ENCODE measurements around the gene ZFAND3. TPM values are rescaled to one million over a fixed set of nuclear protein-coding genes. Genes with fewer than 3 reads are reported as not detected.

ZFAND3 gene
- total and polyA plus RNA-seq, 2 experiments from 2014 or later, result 16.9 to 28.2 TPM

DNA sequence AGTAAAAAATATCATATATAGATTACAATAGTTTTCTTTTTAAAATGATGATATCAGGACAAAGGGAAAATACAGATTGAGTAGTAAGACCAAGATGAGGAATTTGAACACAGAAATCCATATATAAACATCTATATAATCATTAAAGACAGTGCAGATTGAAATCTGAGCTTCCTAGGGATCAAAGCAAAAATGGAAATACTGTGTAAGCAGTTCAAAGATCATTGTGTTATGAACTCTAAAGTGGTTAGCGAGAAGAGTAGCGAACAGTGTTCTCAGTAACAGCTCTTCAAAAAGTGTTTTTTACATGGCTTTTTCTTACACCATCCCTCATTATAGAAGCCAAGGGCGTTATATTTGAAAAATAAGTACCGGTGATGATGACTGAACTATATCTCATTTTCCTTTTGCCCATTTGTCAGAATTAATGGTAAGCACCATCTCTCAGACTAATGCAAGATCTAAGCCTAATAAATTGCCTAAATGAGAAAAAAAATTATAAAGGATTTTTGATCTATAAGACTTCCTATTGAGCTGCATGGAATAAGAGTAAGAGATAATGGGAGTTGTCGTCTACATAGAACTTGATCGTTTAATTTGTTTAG lies 226.3 kb downstream of the ZFAND3 start (continued):
- TF ChIP-seq ZNF114 (CRISPR knock-in tag; IDR thresholded peaks at IDR 0.05) (no peak), ZNF331 (CRISPR knock-in tag; IDR thresholded peaks at IDR 0.05; ENCODE audit: low read depth) (no peak), STAT1 (IDR thresholded peaks at IDR 0.05; ENCODE audit: unreplicated experiment) (no peak)

GRCh38 chr6:38047562-38047961 lies 228.0 kb downstream of the ZFAND3 start:
- peaks cover 5% of the 10 kb centered on the region for H3K36me3 Mint-ChIP-seq (ENCODE audit: low read depth)
- no peak overlapping the region for H3K4me3 Mint-ChIP-seq
- peaks cover 7% of the 10 kb centered on the region for H3K27me3 Mint-ChIP-seq (ENCODE audit: insufficient read depth, low read depth, poor library complexity)
- ATAC-seq (no peak), DNase-seq (ENCODE audit: low spot score) (no peak)
- H3K4me1 ChIP-seq (ENCODE audit: insufficient read depth), result peaks cover 13% of the 10 kb centered on the region
- no peak overlapping the region for H3K27ac ChIP-seq (ENCODE audit: low read depth)
- H3K9me3 Mint-ChIP-seq, result no peaks in the 10 kb centered on the region; the same call in 2 of the 3 replicates
- H3K36me3 ChIP-seq (ENCODE audit: insufficient read depth), result no peaks in the 10 kb centered on the region
- H3K4me2 ChIP-seq, result no peak overlapping the region
- no peak overlapping the region for H2AFZ ChIP-seq
- H3K4me1 Mint-ChIP-seq, result peaks cover 14% of the 10 kb centered on the region; the same call in 2 of the 3 replicates
- H4K20me1 ChIP-seq (replicated peaks; ENCODE audit: insufficient read depth), result no peaks in the 10 kb centered on the region
- no peaks in the 10 kb centered on the region for H3K9me2 ChIP-seq (ENCODE audit: insufficient read depth)
- TF ChIP-seq, protein P1, sequence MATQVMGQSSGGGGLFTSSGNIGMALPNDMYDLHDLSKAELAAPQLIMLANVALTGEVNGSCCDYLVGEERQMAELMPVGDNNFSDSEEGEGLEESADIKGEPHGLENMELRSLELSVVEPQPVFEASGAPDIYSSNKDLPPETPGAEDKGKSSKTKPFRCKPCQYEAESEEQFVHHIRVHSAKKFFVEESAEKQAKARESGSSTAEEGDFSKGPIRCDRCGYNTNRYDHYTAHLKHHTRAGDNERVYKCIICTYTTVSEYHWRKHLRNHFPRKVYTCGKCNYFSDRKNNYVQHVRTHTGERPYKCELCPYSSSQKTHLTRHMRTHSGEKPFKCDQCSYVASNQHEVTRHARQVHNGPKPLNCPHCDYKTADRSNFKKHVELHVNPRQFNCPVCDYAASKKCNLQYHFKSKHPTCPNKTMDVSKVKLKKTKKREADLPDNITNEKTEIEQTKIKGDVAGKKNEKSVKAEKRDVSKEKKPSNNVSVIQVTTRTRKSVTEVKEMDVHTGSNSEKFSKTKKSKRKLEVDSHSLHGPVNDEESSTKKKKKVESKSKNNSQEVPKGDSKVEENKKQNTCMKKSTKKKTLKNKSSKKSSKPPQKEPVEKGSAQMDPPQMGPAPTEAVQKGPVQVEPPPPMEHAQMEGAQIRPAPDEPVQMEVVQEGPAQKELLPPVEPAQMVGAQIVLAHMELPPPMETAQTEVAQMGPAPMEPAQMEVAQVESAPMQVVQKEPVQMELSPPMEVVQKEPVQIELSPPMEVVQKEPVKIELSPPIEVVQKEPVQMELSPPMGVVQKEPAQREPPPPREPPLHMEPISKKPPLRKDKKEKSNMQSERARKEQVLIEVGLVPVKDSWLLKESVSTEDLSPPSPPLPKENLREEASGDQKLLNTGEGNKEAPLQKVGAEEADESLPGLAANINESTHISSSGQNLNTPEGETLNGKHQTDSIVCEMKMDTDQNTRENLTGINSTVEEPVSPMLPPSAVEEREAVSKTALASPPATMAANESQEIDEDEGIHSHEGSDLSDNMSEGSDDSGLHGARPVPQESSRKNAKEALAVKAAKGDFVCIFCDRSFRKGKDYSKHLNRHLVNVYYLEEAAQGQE (IDR thresholded peaks at IDR 0.05; ENCODE audit: unreplicated experiment), result no peak
- no peak for TF ChIP-seq ZNF114 (CRISPR knock-in tag; IDR thresholded peaks at IDR 0.05)
- TF ChIP-seq NANOG (IDR thresholded peaks at IDR 0.05; ENCODE audit: borderline replicate concordance), result no peak
- TF ChIP-seq, protein P2, sequence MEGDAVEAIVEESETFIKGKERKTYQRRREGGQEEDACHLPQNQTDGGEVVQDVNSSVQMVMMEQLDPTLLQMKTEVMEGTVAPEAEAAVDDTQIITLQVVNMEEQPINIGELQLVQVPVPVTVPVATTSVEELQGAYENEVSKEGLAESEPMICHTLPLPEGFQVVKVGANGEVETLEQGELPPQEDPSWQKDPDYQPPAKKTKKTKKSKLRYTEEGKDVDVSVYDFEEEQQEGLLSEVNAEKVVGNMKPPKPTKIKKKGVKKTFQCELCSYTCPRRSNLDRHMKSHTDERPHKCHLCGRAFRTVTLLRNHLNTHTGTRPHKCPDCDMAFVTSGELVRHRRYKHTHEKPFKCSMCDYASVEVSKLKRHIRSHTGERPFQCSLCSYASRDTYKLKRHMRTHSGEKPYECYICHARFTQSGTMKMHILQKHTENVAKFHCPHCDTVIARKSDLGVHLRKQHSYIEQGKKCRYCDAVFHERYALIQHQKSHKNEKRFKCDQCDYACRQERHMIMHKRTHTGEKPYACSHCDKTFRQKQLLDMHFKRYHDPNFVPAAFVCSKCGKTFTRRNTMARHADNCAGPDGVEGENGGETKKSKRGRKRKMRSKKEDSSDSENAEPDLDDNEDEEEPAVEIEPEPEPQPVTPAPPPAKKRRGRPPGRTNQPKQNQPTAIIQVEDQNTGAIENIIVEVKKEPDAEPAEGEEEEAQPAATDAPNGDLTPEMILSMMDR (conservative IDR thresholded peaks at IDR 0.05; ENCODE audit: low read depth in 2 of 2), result no peak
- TF ChIP-seq EZH2 (IDR thresholded peaks at IDR 0.05; ENCODE audit: low read depth, unreplicated experiment), result no peak
- TF ChIP-seq STAT1 (IDR thresholded peaks at IDR 0.05; ENCODE audit: unreplicated experiment), result no peak
- no peak for TF ChIP-seq POLR2AphosphoS5 (IDR thresholded peaks at IDR 0.05; ENCODE audit: low read depth)
- no peak for TF ChIP-seq ZNF331 (CRISPR knock-in tag; IDR thresholded peaks at IDR 0.05; ENCODE audit: low read depth)
- no peak for TF ChIP-seq ZNF462 (CRISPR knock-in tag; IDR thresholded peaks at IDR 0.05)
- H3F3A ChIP-seq (replicated peaks; ENCODE audit: low read depth), result no peaks in the 10 kb centered on the region
- H3K79me2 ChIP-seq (replicated peaks; ENCODE audit: insufficient read depth), result peaks cover 8% of the 10 kb centered on the region; the same call in 1 of the 2 replicates
- no peak overlapping the region for H3K27ac Mint-ChIP-seq
- H3K4me3 ChIP-seq, result no peak overlapping the region
- no peaks in the 10 kb centered on the region for H3K27me3 ChIP-seq (ENCODE audit: insufficient read depth)

All from GM23338 (cell line).